Caco-2 (cell line): ENCODE results near the gene RNF112. TPM values are rescaled to one million over a fixed set of nuclear protein-coding genes. Genes with fewer than 3 reads are reported as not detected.

Experiments
- BruUV-seq: library from RNA; stranded (reverse); fragments of 400-500 nt; replicated peaks from 2 replicates; lab custom pipeline; 2021; lab: Mats Ljungman, UMichigan
- CTCF ChIA-PET: fragments of 300-600 bp; sonication (Branson Sonifier 250); formaldehyde crosslinking; loops from one replicate; lab custom pipeline; 2022; ENCODE audit warnings: antibody characterized with exemption; lab: Charles Lee
- POLR2A ChIA-PET: fragments of 300-600 bp; sonication (Branson Sonifier 250); formaldehyde crosslinking; loops from one replicate; lab custom pipeline; 2022; ENCODE audit warnings: antibody characterized with exemption; lab: Charles Lee
- DNase-seq, 2 experiments: peaks; one replicate each; pipeline versions ENCODE4 v3.0.0 to v3.0.0-alpha.2; 2020 to 2022
- H3K27me3 ChIP-seq: replicated peaks from 2 replicates; pipeline ENCODE4 v1.6.0; 2011; ENCODE audit warnings: low read length; ENCODE audit not compliant: control insufficient read depth, insufficient read depth
- H3K36me3 ChIP-seq: 2 replicates; pipeline ENCODE4 v1.5.1; 2011; ENCODE audit warnings: low read length; ENCODE audit not compliant: control insufficient read depth, insufficient read depth
- H3K4me1 ChIP-seq: fragments of 250-450 bp; sonication (Bioruptor Pico); 2 replicates; pipeline ENCODE4 v1.5.1; 2020; ENCODE audit warnings: mild to moderate bottlenecking
- H3K4me3 ChIP-seq: 2 replicates; pipeline ENCODE4 v1.5.1; 2011; ENCODE audit warnings: low read depth, mild to moderate bottlenecking, control low read depth, low read length
- H3K9me3 ChIP-seq: fragments of 250-450 bp; sonication (Bioruptor Pico); 2 replicates; pipeline ENCODE4 v1.5.1; 2020; ENCODE audit warnings: mild to moderate bottlenecking, moderate library complexity
- H3K27ac Mint-ChIP-seq: one replicate; pipeline ENCODE4 v1.8.0; 2022; ENCODE audit warnings: mixed read lengths; ENCODE audit not compliant: unreplicated experiment
- H3K27me3 Mint-ChIP-seq: one replicate; pipeline ENCODE4 v1.8.0; 2022; ENCODE audit warnings: mixed read lengths; ENCODE audit not compliant: insufficient read depth, unreplicated experiment
- H3K36me3 Mint-ChIP-seq: one replicate; pipeline ENCODE4 v1.8.0; 2022; ENCODE audit warnings: mild to moderate bottlenecking, mixed read lengths; ENCODE audit not compliant: insufficient read depth, unreplicated experiment
- H3K4me1 Mint-ChIP-seq: one replicate; pipeline ENCODE4 v1.8.0; 2022; ENCODE audit warnings: low read depth, mixed read lengths; ENCODE audit not compliant: unreplicated experiment
- H3K4me3 Mint-ChIP-seq: one replicate; pipeline ENCODE4 v1.8.0; 2022; ENCODE audit warnings: mild to moderate bottlenecking, moderate library complexity, mixed read lengths; ENCODE audit not compliant: unreplicated experiment
- H3K9me3 Mint-ChIP-seq: one replicate; pipeline ENCODE4 v1.8.0; 2022; ENCODE audit warnings: mixed read lengths; ENCODE audit not compliant: unreplicated experiment
- CTCF ChIP-seq, 2 experiments: fragments of 200-600 bp in 1 of 2; IDR thresholded peaks; 1 replicate in 1 of 2; 2 replicates in 1 of 2; pipeline versions ENCODE4 v1.5.1 to v1.8.0; 2011 to 2022; ENCODE audit warnings: antibody characterized with exemption in 1 of 2, control low read depth in 1 of 2, inconsistent platforms in 1 of 2, low read depth in 1 of 2, low read length in 1 of 2, mild to moderate bottlenecking in 1 of 2, moderate library complexity in 1 of 2; ENCODE audit not compliant: insufficient read depth in 1 of 2, severe bottlenecking in 1 of 2, unreplicated experiment in 1 of 2
- intact Hi-C: fragments of 100-400 bp; cut with micrococcal nuclease; formaldehyde crosslinking; loops from one replicate; pipeline ENCODE4 v1.10.0; 2022; ENCODE audit not compliant: unreplicated experiment
- total RNA-seq: library from RNA; stranded (reverse); gene quantifications from 2 replicates; pipeline ENCODE4 v1.2.3, GENCODE V29; 2022

RNF112 gene
- total RNA-seq, 1 experiment from 2014 or later, result not detected

DNA sequence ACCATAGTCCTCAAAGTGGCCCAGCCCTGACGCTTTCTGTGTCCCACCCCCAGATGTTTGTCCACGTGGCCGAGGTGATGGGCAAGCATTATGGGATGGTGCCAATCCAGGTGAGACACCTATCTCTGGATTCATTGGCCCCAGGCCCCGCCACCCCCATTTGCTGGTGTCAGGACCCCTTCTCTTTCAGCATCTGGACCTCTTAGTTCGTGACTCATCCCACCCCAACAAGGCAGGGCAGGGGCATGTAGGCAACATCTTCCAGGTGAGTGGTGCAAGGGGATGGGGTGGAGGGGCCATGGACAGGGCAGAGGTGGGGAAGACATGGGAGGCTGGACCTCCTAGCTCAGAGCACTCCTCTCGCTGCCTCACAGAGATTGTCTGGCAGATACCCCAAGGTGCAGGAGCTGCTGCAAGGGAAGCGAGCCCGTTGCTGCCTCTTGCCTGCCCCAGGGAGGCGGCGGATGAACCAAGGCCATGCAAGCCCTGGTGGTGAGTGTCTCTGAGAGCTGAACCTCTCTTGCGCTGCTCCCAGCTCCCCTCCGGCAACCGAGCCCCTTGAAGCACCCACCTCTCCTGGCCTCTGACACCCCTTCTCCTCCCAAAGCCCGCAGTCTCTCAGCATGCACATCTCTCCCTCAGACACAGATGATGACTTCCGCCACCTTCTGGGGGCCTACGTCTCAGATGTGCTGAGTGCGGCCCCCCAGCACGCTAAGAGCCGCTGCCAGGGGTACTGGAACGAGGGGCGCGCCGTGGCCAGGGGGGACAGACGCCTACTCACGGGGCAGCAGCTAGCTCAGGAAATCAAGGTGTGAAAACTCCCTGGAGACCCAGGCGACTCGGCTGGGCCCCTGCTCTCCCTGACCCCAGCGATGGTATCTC lies 3.6 kb downstream of the RNF112 start:
- peaks cover 2% of the 10 kb centered on the region for H3K27me3 Mint-ChIP-seq
- peaks cover 6% of the 10 kb centered on the region for H3K4me1 Mint-ChIP-seq
- Histone ChIP-seq H3K4me1 (no peaks in the 10 kb centered on the region), H3K4me3 (no peak overlapping the region), H3K27me3 (no peaks in the 10 kb centered on the region; the same call in 1 of the 2 replicates), H3K36me3 (no peaks in the 10 kb centered on the region), H3K9me3 (no peaks in the 10 kb centered on the region)
- H3K4me3 Mint-ChIP-seq, result no peak overlapping the region
- no peaks in the 10 kb centered on the region for H3K9me3 Mint-ChIP-seq
- POLR2A ChIA-PET, result no interaction called here
- no TSS peak for BruUV-seq
- H3K36me3 Mint-ChIP-seq, result no peaks in the 10 kb centered on the region
- intact Hi-C loops, result no loop called here
- no peak overlapping the region for H3K27ac Mint-ChIP-seq
- no peak for DNase-seq
- TF ChIP-seq CTCF (IDR thresholded peaks at IDR 0.05; ENCODE audit: insufficient read depth in 1 of 2, low read depth in 1 of 2, low read length in 1 of 2, severe bottlenecking in 1 of 2, unreplicated experiment in 1 of 2), result no peak
- CTCF ChIA-PET, result no interaction called here

GRCh38 chr17:19415311-19415710 lies 4.3 kb downstream of the RNF112 start:
- Histone ChIP-seq H3K4me1 (no peaks in the 10 kb centered on the region), H3K4me3 (no peak overlapping the region), H3K9me3 (no peaks in the 10 kb centered on the region), H3K27me3 (no peaks in the 10 kb centered on the region; the same call in 1 of the 2 replicates), H3K36me3 (no peaks in the 10 kb centered on the region)
- DNase-seq, result no peak
- H3K4me3 Mint-ChIP-seq, result no peak overlapping the region
- H3K27ac Mint-ChIP-seq, result no peak overlapping the region
- H3K9me3 Mint-ChIP-seq, result no peaks in the 10 kb centered on the region
- ChIA-PET CTCF (no interaction called here), POLR2A (no interaction called here)
- H3K4me1 Mint-ChIP-seq, result peaks cover 2% of the 10 kb centered on the region
- no peaks in the 10 kb centered on the region for H3K36me3 Mint-ChIP-seq
- TF ChIP-seq CTCF (IDR thresholded peaks at IDR 0.05; ENCODE audit: insufficient read depth in 1 of 2, low read depth in 1 of 2, low read length in 1 of 2, severe bottlenecking in 1 of 2, unreplicated experiment in 1 of 2), result no peak
- intact Hi-C loops, result no loop called here
- BruUV-seq, result no TSS peak
- peaks cover 2% of the 10 kb centered on the region for H3K27me3 Mint-ChIP-seq

GRCh38 chr17:19415806-19416775 lies 5.1 kb downstream of the RNF112 start:
- Mint-ChIP-seq H3K27ac (no peak overlapping the region), H3K27me3 (peaks cover 2% of the 10 kb centered on the region), H3K4me1 (no peaks in the 10 kb centered on the region), H3K36me3 (no peaks in the 10 kb centered on the region), H3K9me3 (no peaks in the 10 kb centered on the region), H3K4me3 (no peak overlapping the region)
- no peaks in the 10 kb centered on the region; the same call in 1 of the 2 replicates for H3K27me3 ChIP-seq
- H3K36me3 ChIP-seq, result no peaks in the 10 kb centered on the region
- ChIA-PET CTCF (interaction anchor here (1.4 kb wide), 1 partner anchor 54 kb away, joined by 3 read pairs; the partner anchor contains the start of gene B9D1), POLR2A (no interaction called here)
- H3K4me3 ChIP-seq, result no peak overlapping the region
- no peak for DNase-seq
- no peak for TF ChIP-seq CTCF (IDR thresholded peaks at IDR 0.05; ENCODE audit: insufficient read depth in 1 of 2, low read depth in 1 of 2, low read length in 1 of 2, severe bottlenecking in 1 of 2, unreplicated experiment in 1 of 2)
- BruUV-seq, result no TSS peak
- H3K4me1 ChIP-seq, result no peaks in the 10 kb centered on the region
- intact Hi-C loops, result no loop called here
- no peaks in the 10 kb centered on the region for H3K9me3 ChIP-seq
